Measurements from ENCODE around the gene WDR7.

Gene WDR7

DNA sequence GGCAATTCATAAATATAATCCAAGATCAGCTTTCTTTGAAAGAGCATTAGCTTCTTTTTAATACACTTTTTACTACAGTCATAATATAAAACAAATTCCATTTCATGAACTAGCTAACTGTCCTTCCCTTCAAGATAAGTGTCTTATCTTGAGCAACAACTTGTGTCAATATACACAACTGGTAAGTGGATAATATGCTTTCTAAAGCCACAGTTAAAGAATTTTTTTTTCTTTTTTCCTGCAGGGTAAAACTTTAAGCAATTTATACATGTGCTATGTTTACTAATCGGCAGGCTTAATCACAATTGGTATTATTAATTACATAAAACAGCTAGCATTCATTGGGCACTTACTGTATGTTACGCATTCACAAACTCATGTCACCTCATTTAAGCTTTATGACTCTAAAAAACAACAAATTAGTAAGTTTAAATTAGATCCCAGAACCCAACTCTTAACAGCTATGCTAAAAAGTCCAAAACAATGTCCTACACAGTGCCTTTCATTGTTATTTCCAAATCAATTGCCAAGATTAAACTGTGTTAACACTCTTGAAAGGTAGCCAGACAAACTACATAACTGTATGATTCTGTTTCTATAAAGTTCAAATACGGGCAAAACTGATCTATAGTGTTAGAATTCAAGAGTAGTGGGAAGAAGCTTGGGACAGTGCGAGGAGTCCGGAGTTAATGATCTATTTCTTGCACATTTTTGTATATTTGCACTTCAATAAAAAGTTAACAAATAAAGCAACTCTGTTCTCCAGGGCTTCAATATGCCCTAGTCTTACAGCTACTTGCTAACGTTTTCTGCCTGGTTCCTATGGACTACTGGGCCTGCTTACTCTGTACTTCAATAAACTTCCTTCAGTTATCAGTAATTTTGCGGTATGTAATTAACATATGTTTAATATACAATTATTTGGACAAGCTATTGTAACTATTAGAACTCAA is 18.8 kb upstream of the WDR7 start:
- TF ChIP-seq TAF1 (IDR thresholded peaks at IDR 0.05; ENCODE audit: low read depth) (no peak), YY1 (IDR thresholded peaks at IDR 0.05; ENCODE audit: low read depth) (no peak)

GRCh38 chr18:56635007-56635406 is 16.2 kb upstream of the WDR7 start:
- no peak for TF ChIP-seq TEAD4 (IDR thresholded peaks at IDR 0.05)
- no peak for TF ChIP-seq TAF1 (IDR thresholded peaks at IDR 0.05; ENCODE audit: low read depth)
- no peak for TF ChIP-seq ZBTB7A (IDR thresholded peaks at IDR 0.05; ENCODE audit: low read depth)

GRCh38 chr18:56637176-56637575 is 14.0 kb upstream of the WDR7 start:
- no peak for TF ChIP-seq MAX (IDR thresholded peaks at IDR 0.05)
- TF ChIP-seq RAD21 (IDR thresholded peaks at IDR 0.05; ENCODE audit: low read depth): no peak
- TF ChIP-seq TAF1 (IDR thresholded peaks at IDR 0.05; ENCODE audit: low read depth): no peak
- no peak for TF ChIP-seq CEBPB (IDR thresholded peaks at IDR 0.05)
- TF ChIP-seq TCF12 (IDR thresholded peaks at IDR 0.05; ENCODE audit: low read depth): no peak
- TF ChIP-seq EP300 (IDR thresholded peaks at IDR 0.05; ENCODE audit: borderline replicate concordance): no peak
- no peak for TF ChIP-seq ZBTB7A (IDR thresholded peaks at IDR 0.05; ENCODE audit: low read depth)
- no peak for TF ChIP-seq CREB1 (IDR thresholded peaks at IDR 0.05; ENCODE audit: low read depth)
- TF ChIP-seq TEAD4 (IDR thresholded peaks at IDR 0.05): no peak
- no peak for TF ChIP-seq USF1 (IDR thresholded peaks at IDR 0.05)
- no peak for TF ChIP-seq NFIC (IDR thresholded peaks at IDR 0.05)
- no peak for TF ChIP-seq YY1 (IDR thresholded peaks at IDR 0.05; ENCODE audit: low read depth)
- TF ChIP-seq REST (IDR thresholded peaks at IDR 0.05; ENCODE audit: low read depth): no peak
- TF ChIP-seq FOXM1 (IDR thresholded peaks at IDR 0.05; ENCODE audit: borderline replicate concordance, low read depth): no peak
- no peak for TF ChIP-seq EGR1 (IDR thresholded peaks at IDR 0.05)

DNA sequence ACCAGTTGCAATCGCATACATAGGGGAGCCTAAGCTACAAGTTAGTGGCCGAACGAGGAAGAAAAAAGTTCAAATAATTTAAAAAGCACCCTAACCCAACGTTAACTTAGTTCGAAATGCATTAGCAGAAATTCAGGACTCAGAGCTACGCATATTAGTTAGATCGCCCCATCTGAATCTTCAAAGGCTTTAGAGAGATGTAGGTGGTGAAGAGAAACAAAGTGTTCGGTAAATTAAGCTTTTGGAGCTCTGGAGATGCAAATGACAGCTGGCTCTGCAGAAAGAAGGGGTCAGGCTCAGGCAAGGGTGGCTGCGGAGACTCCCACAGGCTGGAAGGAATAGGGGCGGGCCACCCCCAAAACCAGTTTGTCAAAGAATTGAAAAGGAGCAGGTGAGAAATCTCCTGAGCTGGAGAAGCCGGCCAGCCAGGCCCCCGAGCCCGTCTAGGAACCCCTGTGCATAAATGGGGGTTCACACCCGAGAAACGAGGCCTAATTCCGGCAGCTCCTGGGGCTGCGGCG is 13.4 kb upstream of the WDR7 start:
- TF ChIP-seq EP300 (IDR thresholded peaks at IDR 0.05; ENCODE audit: borderline replicate concordance) (no peak), REST (IDR thresholded peaks at IDR 0.05; ENCODE audit: low read depth) (no peak), EGR1 (IDR thresholded peaks at IDR 0.05) (no peak), MAX (IDR thresholded peaks at IDR 0.05) (no peak), CREB1 (IDR thresholded peaks at IDR 0.05; ENCODE audit: low read depth) (no peak), TEAD4 (IDR thresholded peaks at IDR 0.05) (no peak), YY1 (IDR thresholded peaks at IDR 0.05; ENCODE audit: low read depth) (no peak), TAF1 (IDR thresholded peaks at IDR 0.05; ENCODE audit: low read depth) (no peak; the same call in 1 of the 2 replicates), CEBPB (IDR thresholded peaks at IDR 0.05) (no peak), NFIC (IDR thresholded peaks at IDR 0.05) (no peak), ZBTB7A (IDR thresholded peaks at IDR 0.05; ENCODE audit: low read depth) (no peak), USF1 (IDR thresholded peaks at IDR 0.05) (no peak), RAD21 (IDR thresholded peaks at IDR 0.05; ENCODE audit: low read depth) (no peak), TCF12 (IDR thresholded peaks at IDR 0.05; ENCODE audit: low read depth) (no peak), FOXM1 (IDR thresholded peaks at IDR 0.05; ENCODE audit: borderline replicate concordance, low read depth) (no peak)

DNA sequence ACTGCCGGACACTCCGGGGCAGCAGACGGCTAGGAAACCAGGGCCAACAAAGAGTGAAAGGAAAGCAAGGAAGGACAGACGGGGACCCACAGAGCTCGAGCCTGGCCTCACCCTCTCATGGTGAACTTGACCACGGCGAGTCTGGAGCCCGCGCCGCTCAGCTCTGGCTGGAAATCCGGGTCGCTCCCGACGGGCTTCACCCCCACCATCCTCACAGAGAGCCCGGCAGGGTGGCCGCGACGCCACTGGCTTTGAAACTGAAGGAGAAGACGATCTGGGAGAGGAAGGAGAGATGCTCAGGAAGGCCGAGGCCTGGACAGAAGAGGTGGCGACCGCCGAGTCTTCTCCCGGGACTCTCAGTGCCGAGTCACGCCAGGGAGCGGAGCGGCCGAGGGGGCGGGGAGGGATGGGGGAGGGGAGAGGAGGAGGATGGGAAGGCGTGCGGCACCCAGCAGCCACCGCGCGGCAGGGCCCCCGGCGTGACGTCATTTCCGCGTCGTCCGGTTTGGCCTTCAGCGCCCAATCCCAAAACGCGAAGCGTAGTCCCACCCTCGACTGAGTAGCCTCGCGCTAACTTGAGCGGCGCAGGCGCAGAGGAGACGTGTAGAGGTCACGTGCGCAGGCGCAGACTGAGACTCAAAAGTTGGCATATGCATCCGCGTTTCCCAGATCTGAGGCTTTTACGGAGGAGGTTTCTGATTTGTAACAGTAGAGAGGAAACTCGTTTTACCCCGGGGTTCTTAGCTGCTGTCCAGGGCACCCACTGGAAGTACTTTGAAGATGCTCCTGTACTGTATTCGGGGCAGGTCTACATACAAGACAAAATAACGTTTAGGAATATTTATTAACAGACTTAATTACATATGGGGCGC is 12.7 kb upstream of the WDR7 start, which contains the start of gene TXNL1:
TSS of gene TXNL1 (minus strand) at position 361 of the 872 bp plus-strand sequence. CDS start at position 209, 152 bp downstream.
- peak; percentile 76 for TF ChIP-seq TCF12 (IDR thresholded peaks at IDR 0.05; ENCODE audit: low read depth)
- TF ChIP-seq NFIC (IDR thresholded peaks at IDR 0.05): 0 out of 2 replicates have a peak, but pooled peaks have one; percentile 22
- peak; percentile 74 for TF ChIP-seq MAX (IDR thresholded peaks at IDR 0.05)
- no peak for TF ChIP-seq EGR1 (IDR thresholded peaks at IDR 0.05)
- peak; percentile 78 for TF ChIP-seq TAF1 (IDR thresholded peaks at IDR 0.05; ENCODE audit: low read depth)
- no peak for TF ChIP-seq CEBPB (IDR thresholded peaks at IDR 0.05)
- peak; percentile 88 for TF ChIP-seq CREB1 (IDR thresholded peaks at IDR 0.05; ENCODE audit: low read depth)
- TF ChIP-seq YY1 (IDR thresholded peaks at IDR 0.05; ENCODE audit: low read depth): 0 out of 2 replicates have a peak, but pooled peaks have one; percentile 9
- TF ChIP-seq TEAD4 (IDR thresholded peaks at IDR 0.05): no peak
- no peak for TF ChIP-seq ZBTB7A (IDR thresholded peaks at IDR 0.05; ENCODE audit: low read depth)
- TF ChIP-seq FOXM1 (IDR thresholded peaks at IDR 0.05; ENCODE audit: borderline replicate concordance, low read depth): peak; percentile 68; the same call in 1 of the 2 replicates
- TF ChIP-seq RAD21 (IDR thresholded peaks at IDR 0.05; ENCODE audit: low read depth): no peak
- peak; percentile 96 for TF ChIP-seq USF1 (IDR thresholded peaks at IDR 0.05)
- no peak for TF ChIP-seq EP300 (IDR thresholded peaks at IDR 0.05; ENCODE audit: borderline replicate concordance)
- no peak for TF ChIP-seq REST (IDR thresholded peaks at IDR 0.05; ENCODE audit: low read depth)
